ENCODE measurements around the gene ITGB7. TPM values are rescaled to one million over a fixed set of nuclear protein-coding genes. Genes with fewer than 3 reads are reported as not detected.

ITGB7 gene
- total RNA-seq, 1 donor from 2014 or later: 137 TPM

- Mint-ChIP-seq H3K27me3 (no peaks in the 10 kb centered on the region), H3K36me3 (ENCODE audit: low read depth) (peaks cover 79% of the 10 kb centered on the region)
- intact Hi-C loops (cut with micrococcal nuclease): no loop called here
Measured at GRCh38 chr12:53185582-53186153, 21.4 kb downstream of the ITGB7 start.

GRCh38 chr12:53184828-53185227 is 22.2 kb downstream of the ITGB7 start:
- Mint-ChIP-seq H3K36me3 (ENCODE audit: low read depth) (peaks cover 80% of the 10 kb centered on the region), H3K4me3 (no peak overlapping the region), H3K27me3 (no peaks in the 10 kb centered on the region), H3K9me3 (no peaks in the 10 kb centered on the region), H3K27ac (no peak overlapping the region), H3K4me1 (peaks cover 47% of the 10 kb centered on the region)
- ATAC-seq (ENCODE audit: low read depth): no peak
- ChIA-PET POLR2A (interaction anchor here (1.0 to 3.7 kb wide), 2 partner anchors 14 to 114 kb away, joined by 3 to 25 read pairs; no protein-coding TSS in a partner anchor), CTCF (no interaction called here)
- no peak for TF ChIP-seq CTCF (IDR thresholded peaks at IDR 0.05)
- intact Hi-C loops (cut with micrococcal nuclease): loop anchor here (5.0 kb wide), 1 partner anchor 133 kb away; the partner anchor contains the start of gene TNS2
- no peak for DNase-seq

More at GRCh38 chr12:53185582-53186153, 21.4 kb downstream of the ITGB7 start:
- Mint-ChIP-seq H3K4me1 (peaks cover 45% of the 10 kb centered on the region), H3K9me3 (no peaks in the 10 kb centered on the region), H3K4me3 (no peak overlapping the region), H3K27ac (no peak overlapping the region)
- ATAC-seq (ENCODE audit: low read depth) (no peak), DNase-seq (no peak)
- no peak for TF ChIP-seq CTCF (IDR thresholded peaks at IDR 0.05)
- POLR2A ChIA-PET: interaction anchor here (1.0 to 3.7 kb wide), 2 partner anchors 13 to 114 kb away, joined by 3 to 25 read pairs; no protein-coding TSS in a partner anchor
- CTCF ChIA-PET: interaction anchor here (0.8 kb wide), 1 partner anchor 26 kb away, joined by 3 read pairs; no protein-coding TSS in a partner anchor

- ChIA-PET CTCF (interaction anchor here (1.3 to 3.0 kb wide), 3 partner anchors 12 to 31 kb away, joined by 4 to 16 read pairs (median 4); no protein-coding TSS in a partner anchor), POLR2A (interaction anchor here (3.3 to 4.0 kb wide), 4 partner anchors 17 to 85 kb away, joined by 33 to 66 read pairs (median 50); partner anchors contain the start of genes ESPL1 and ITGB7)
- no peak for DNase-seq
- no peaks in the 10 kb centered on the region for H3K27me3 Mint-ChIP-seq
- no peak for TF ChIP-seq CTCF (IDR thresholded peaks at IDR 0.05)
- H3K9me3 Mint-ChIP-seq: no peaks in the 10 kb centered on the region
- no peak for ATAC-seq (ENCODE audit: low read depth)
- no peak overlapping the region for H3K27ac Mint-ChIP-seq
- peaks cover 56% of the 10 kb centered on the region for H3K4me1 Mint-ChIP-seq
- peaks cover 68% of the 10 kb centered on the region for H3K36me3 Mint-ChIP-seq (ENCODE audit: low read depth)
- peak overlapping the region; percentile 5 for H3K4me3 Mint-ChIP-seq
- intact Hi-C loops (cut with micrococcal nuclease): loop anchor here (5.0 kb wide), 1 partner anchor 131 kb away; the partner anchor contains the start of gene TNS2
Measured at GRCh38 chr12:53182903-53183302, 24.1 kb downstream of the ITGB7 start.

GRCh38 chr12:53181935-53182334 is 25.1 kb downstream of the ITGB7 start:
- intact Hi-C loops (cut with micrococcal nuclease): loop anchor here (2.0 to 5.0 kb wide), 3 partner anchors 75 to 271 kb away; partner anchors contain the start of genes PCBP2 and TNS2
- Mint-ChIP-seq H3K4me1 (peaks cover 54% of the 10 kb centered on the region), H3K4me3 (peak overlapping the region; percentile 93), H3K36me3 (ENCODE audit: low read depth) (peaks cover 58% of the 10 kb centered on the region), H3K27me3 (no peaks in the 10 kb centered on the region), H3K27ac (peak overlapping the region; percentile 0), H3K9me3 (no peaks in the 10 kb centered on the region)
- DNase-seq (no peak), ATAC-seq (ENCODE audit: low read depth) (no peak)
- TF ChIP-seq CTCF (IDR thresholded peaks at IDR 0.05): no peak
- POLR2A ChIA-PET: interaction anchor here (0.9 to 4.0 kb wide), 7 partner anchors 18 to 319 kb away, joined by 3 to 66 read pairs (median 33); partner anchors contain the start of genes ESPL1, ITGB7, PFDN5 and SPRYD3
- CTCF ChIA-PET: interaction anchor here (0.6 to 3.0 kb wide), 5 partner anchors 8 to 33 kb away, joined by 3 to 16 read pairs (median 4); no protein-coding TSS in a partner anchor
